ENCODE data around the gene NCSTN.

Gene NCSTN

DNA sequence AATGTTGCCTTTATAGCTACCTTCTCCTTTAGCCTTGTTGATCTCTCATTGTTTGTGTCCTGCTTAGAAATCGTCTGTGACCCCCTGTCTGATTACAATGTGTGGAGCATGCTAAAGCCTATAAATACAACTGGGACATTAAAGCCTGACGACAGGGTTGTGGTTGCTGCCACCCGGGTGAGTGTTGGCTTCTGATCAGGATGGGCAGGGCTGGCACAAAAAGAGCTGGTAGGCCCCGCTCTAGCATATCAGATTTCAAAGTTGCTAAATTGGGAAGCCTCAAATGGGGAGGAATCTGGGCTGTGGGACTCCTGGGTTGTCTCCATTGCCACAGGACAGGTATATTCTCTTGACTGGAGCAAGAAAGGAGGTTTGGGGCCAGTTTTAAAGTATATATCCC is 8.4 kb downstream of the NCSTN start:
- no peak for DNase-seq (ENCODE audit: low read depth in 2 of 2)

DNA sequence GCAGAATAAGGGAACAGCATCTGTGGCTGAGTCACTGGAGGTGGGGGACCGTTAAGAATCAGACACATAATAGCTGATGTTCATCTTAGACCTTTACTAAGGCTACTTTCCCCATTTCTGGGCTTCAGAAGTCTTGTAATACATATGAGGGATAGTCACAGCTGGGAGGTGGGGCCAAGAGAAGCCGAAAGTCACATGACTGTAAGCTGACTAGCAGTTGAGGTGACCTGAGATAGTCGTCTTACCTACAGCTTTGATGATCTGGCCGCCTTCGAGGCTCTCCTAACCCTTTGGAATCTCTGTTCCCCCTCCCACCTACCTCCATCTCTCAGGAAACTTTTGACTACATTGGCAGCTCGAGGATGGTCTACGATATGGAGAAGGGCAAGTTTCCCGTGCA is 9.4 kb downstream of the NCSTN start:
- DNase-seq (ENCODE audit: low read depth in 2 of 2), result no peak

DNA sequence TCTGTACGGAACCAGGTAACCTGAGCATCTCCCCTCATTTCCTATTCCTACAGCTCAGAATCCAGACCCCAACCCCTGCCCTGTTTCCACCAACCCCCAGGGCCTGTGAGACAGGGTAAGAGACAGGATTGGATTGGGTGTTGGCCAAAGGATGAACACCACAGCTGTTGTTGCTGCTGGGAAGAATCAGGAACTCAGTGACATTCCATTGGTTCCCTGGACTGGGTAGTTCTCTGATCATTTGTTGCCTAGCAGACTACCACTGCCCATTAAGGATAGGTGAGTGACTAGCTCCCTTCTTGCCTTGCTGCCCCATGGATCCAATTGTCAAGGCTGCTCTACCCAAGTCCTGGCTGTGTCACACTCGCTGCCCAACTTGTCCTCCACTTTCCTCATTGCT is 10.0 kb downstream of the NCSTN start:
- no peak for DNase-seq (ENCODE audit: low read depth in 2 of 2)

DNA sequence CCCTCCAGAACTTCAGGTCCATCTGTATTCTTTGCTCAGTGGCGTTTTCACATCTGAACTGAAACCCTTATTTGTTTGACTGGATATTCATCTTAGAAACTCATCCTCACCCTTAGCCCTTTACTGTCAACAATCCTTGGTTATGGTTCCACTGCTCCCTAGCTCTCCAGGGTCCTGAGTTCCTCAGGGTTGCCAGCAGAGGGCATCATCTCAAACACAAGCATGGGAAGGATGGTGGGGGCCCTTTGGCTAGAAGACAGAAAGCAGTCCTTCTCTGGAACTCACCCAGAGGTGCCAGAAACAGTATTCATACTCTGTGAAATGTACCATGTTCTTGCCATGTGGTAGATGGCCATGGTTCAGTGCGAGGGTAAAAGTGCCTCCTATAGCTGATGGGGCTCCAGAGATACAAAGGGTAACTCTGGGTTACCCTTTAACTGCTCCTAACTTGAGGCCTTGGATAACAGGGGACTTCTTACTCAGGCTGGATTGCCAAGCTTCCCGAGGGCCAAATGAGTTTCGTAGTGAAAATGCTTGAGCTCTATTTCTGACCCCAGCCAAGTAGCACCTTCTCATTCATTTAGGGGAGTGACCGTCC is 11.3 kb downstream of the NCSTN start:
- no peak for DNase-seq (ENCODE audit: low read depth in 2 of 2)

DNA sequence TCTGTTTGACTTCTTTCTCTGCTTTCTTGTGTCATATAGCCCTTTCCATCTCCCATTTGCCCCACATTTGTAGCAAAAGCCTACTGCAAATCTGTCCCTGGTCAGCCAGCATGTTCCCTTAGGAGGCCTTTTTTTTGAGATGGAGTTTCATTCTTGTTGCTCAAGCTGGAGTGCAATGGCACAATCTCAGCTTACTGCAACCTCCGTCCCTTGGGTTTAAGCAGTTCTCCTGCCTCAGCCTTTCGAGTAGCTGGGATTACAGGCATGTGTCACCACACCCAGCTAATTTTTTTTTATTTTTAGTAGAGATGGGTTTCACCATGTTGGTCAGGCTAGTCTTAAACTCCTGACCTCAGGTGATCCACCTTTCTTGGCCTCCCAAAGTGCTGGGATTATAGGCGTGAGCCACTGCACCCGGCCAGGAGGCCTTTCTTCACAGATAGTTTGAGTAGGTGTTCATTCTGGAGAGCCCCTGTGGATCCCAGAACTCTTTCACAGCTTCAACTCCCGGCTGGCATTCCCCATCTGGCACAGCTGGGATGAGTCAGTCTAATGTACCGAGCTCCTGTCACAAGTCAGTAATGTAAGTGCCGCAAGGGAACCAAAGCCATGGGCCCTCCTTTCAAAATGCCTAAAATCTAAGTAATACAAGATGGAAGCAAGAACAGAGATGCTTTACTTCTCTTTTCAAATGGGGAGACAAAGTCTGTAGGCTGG is 14.3 kb downstream of the NCSTN start:
- DNase-seq (ENCODE audit: low read depth in 2 of 2), result no peak

DNA sequence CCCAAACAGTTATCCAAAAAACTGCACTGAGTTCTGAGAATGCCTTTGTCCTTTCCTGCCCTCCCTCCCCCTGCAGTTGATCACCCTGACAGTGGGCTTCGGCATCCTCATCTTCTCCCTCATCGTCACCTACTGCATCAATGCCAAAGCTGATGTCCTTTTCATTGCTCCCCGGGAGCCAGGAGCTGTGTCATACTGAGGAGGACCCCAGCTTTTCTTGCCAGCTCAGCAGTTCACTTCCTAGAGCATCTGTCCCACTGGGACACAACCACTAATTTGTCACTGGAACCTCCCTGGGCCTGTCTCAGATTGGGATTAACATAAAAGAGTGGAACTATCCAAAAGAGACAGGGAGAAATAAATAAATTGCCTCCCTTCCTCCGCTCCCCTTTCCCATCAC is 14.9 kb downstream of the NCSTN start:
- no peak for DNase-seq (ENCODE audit: low read depth in 2 of 2)

DNA sequence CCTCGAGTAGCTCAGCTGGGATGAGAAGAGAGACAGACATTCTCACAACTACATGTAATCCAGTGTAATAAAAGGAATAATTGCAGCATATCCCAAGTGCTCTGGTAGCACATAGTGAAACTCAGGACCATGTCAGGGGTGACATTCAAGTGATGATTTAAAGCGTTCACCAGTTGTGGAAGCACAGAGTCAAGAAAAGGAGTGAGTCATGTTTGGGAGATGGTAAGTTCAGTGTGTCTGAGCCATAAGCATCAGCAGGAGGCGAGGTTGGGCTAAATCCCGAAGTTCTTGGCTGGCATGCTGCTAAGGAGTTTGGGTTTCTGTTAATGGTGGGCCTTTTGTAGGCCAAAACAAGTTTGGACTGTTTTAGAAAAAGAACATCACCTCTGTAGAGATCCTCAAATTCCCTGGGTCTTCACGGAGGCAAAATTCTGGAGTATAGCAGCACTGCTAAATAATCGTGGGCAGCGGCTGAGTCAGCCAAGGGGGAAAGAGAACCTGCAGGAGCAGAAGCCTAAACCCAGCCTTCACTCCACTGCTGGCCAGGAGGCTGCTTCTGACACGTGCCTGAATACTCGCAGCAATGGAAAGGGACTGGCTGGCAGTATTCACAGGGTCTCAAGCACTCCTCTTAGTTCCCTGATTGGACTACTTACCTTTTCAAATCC is 16.5 kb downstream of the NCSTN start:
- DNase-seq (ENCODE audit: low read depth in 2 of 2), result no peak

DNA sequence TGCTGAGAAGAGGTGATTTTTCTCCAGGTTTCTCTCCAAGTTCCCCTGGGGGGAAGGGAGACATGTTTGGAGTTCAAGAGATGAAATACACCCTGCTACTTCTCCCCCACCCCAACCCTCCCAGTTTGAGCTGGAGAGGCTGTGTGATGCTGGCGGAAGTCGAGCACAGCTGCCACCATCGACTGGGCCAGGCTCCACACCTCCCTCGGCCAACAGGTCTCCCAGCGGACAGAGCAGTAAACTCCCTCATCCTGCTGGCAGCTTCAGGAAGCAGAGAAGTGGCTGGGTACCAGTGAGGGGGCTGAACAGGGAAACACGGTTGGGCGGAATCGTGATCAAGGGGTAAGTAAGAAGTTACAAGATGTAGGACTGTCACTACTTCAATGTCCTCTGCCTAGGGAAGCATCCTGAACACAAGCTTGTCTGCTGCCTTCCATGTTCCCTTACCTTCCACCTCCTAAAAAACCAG is 17.1 kb downstream of the NCSTN start:
- DNase-seq (ENCODE audit: low read depth in 2 of 2), result no peak

DNA sequence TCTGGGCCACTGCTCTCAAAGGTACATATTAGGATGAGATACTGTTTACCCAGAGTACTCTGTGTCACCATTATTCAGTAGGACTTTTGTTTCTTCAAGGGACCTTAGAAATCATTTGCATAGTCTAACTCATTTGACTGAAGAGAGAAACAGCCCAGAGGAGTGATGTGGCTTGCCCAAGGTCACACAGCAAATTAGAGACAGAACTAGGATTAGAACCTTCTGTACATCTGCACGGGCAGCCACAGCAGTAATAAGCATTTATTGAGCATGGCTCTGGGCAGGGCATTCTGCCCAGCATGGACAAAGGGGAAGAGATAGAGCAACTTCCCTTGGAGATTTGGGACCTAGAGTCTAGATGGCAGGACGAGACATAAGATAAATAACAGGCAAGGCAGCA is 18.0 kb downstream of the NCSTN start:
- DNase-seq (ENCODE audit: low read depth in 2 of 2), result no peak

DNA sequence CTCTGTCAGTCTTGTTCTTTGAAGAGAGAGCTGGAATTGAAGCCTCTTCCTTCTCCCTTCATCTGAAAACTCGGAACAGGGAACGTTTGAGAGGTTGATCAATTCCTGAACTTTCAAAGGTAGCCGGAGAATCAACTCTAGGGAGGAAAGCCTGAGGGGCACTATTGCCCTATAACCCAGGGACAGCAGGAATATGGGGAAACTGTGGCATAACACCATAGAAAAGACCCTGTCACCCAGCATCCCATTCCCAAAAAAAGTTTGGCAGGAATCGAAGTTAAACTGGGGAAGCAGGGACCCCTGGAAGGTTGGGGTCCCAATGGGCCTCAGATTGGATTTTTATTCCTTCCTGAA is 18.6 kb downstream of the NCSTN start:
- DNase-seq (ENCODE audit: low read depth in 2 of 2), result no peak

DNA sequence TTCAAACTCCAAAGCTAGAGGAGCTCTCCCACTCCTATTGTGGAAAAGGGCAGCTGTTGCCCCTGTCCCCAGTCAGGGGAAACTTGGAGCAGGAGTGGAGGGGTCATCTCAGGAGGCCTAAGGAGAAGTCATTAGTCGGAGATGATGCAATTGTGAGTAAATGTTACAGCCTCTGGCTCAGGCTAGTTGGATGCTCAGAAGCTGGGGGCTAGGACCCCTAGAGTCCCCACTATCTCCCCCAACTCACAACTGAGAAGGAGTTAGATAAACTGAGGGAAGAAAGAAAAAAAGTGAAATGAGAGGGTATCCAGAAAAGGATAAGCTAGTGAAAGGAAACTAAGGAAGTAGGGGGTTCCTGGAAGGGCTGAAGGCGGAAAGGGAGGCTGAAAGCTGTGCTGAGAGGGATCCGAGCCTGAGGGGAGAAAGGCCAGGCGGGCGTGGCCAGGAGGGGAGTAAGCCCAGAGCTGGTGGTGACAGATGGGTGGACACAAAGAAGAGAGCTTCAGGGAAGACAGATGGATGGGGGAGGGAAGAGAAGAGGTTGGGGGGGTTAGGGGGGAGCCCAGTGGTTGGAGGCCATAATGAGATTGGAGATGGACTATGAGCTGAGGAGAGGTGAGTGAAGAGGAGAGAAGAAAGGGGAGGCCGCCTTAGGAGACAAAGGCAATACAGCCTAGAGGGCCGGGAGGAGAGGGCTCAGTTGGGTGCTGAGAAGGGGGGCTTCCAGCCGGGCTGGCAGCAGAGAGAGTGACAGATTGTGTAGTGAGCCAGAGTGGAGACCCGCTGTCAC is 19.2 kb downstream of the NCSTN start:
- no peak for DNase-seq (ENCODE audit: low read depth in 2 of 2)

DNA sequence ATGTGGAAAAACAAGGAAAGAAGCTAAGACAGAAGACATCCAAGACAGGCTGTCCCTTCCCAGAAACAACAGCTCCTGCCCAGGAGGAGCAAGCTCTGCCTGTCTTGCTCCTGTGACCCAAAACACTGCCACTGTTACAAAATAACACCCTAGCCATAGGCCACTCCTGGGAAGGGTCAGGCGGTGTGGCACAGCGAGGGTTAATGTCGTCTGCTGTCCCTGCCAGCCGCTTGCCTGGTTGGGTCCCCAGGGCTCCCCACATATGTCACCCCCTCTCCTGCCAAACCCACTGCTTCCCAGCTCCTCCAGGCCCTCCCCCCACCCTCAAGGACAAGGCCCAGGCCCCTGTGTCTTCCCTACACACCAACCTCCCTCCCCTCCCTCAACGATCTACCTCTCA is 19.8 kb downstream of the NCSTN start:
- DNase-seq (ENCODE audit: low read depth in 2 of 2), result no peak

DNA sequence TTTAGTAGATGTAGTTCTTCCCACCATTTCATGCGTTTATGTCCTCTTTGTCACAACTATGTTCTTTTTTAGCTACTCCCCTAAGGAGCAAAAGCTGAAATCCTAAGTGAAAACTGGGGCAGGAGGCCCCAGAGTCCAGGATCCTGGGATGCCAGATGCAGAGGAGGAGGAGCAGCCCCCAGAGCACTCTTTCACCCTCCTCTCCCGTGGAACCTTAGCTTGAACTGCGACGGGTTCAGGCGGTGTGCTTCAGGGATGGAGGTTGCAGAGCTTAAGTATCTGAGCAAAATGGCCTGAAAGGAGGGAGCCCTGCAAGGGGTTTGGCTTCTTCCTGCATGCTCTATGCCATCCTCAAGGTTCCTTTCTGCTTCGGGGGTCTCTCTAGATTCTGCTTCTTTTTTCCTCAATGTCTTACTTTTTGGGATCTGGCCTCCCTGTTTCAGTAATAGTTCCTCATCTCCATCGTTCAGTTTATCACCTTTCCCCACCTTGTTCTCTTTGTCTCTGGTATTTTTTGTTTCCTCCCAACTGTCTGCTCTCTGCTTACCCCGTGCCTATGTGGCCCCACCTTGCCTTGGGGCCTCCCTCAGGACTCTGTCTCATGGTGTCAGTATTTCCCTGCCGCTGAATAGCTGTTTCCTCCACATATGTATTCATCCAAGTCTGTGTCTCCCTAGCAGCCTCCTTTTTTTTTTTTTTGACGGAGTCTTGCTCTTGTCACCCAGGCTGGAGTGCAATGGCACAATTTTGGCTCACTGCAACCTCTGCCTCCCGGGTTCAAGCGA is 21.0 kb downstream of the NCSTN start:
- DNase-seq (ENCODE audit: low read depth in 2 of 2), result no peak

DNA sequence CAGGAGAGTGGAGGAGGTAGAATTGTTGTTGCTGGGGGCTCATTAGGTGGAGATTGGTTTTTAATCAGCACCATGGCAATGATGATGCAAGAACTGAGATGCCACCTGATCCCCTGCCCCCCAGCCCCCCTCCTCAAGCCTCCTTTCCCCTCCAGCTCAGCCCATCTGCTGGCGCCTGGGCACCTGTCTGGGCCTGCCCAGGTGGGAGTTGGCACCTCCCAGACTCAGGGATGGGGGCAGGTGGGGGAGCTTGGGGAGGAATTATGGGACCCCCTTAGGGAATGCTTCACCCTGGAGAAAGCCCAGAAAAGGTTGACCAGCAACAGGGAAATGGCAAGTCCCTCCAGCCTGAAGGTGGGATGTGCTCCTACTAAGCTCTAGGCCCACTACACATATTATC is 22.1 kb downstream of the NCSTN start:
- DNase-seq (ENCODE audit: low read depth in 2 of 2), result no peak

DNA sequence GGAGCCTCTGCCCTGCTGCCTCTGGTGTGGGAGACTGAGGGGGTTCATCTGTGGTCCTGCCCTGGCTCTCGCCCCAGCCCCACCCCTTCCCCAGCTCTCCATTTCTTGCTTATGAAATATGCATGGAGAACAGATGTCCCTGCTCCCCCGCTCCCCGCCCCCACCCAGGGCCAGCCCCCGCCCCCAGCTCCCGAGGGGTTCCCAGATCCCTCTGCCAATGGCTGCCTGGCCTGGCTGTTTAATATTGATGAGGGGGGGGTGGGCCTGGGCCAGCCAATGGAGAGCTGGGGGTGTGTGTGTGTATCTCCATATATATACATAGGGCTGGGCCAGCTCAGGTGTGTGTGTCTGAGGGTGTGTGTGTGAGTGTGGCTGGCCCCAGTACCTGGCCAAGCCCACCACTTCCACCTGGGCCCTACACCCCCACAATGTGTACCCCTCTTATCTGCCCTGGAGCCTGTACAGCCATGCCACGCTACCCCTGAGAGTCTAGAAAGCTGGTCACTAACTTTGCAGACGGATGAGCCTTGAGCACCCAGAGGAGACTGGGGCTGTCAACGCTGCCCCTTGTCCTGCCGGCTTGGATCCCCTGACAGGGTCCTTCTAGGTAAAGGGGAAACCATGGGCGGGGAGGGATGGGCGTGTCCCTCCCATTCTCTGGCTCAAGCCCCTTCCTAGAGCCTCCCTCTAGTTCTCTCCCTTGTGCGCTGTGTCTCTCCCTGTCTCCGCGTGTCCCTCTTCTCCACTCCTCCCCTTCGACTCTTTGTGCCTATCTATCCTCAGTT is 23.7 kb downstream of the NCSTN start, which contains the start of gene NHLH1:
NHLH1 (plus strand) TSS at position 341 of the 785 bp plus-strand sequence. CDS start 3,661 bp downstream, outside the sequence.
- DNase-seq (ENCODE audit: low read depth in 2 of 2), result no peak

DNA sequence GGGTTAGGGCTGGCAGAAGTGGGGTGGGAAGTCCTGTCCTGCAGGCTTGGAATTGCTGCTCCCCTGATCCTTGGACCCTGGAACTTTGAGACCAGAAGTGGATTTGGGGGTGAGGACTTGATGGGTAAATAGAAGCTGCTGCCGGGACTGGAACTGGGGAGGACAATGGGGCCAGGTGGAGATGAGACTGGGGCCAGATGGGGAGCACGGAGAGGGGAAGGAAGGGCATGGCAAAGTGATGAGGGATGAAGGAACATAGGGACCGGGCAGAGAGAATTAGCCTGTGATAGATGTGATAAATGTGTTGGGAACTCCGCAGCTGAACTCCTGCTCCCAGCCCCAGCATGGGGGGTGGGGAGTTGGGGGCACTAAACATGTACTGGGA is 24.3 kb downstream of the NCSTN start:
- DNase-seq (ENCODE audit: low read depth in 2 of 2), result no peak

DNA sequence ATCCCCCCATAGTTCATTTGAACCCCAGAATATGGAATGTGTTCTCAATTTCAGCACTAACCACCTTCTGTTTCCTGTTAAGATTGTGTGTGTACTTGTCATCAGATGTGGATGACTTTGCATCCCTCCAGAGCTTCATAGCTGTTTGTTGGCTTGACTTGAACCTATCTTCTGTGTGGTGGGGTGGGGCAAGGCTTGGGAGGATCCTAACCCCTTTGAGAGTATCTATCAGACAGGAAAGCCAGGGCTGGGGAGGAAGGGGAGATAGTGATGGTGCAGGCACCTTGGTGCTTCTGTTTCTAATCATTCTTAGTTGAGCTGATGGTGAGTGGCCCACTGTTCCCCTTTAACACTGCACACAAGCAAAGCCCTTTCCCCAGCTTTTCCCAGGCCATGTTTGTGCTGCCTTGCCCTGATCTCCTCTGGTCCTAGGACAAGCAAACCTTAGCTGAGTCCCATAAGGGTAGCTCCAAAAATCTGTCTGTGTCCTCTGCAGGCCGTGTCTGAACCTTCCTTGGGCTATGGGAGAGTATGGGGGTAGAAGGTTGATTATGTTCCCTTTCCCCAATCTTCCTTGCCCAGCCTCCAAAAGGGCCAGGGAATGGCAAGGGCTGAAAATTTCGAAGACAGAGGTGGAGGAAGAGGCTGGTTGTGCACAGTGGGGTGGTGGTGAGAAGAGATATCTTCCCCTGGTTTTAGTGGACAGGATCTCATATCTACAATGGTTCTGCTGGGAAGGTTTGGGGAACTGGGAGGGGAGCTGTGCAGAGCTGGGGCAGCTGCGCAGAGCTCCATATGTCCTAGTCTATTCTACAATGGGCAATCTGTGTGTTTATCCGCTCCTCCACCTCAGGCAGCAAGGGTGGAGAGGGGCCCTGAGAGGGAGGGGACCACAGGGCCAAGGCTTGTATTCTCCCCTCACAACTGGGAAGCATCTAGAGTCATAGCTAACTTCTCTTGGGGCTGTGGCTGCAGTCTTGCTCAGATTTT is 25.0 kb downstream of the NCSTN start:
- DNase-seq (ENCODE audit: low read depth in 2 of 2), result no peak

DNA sequence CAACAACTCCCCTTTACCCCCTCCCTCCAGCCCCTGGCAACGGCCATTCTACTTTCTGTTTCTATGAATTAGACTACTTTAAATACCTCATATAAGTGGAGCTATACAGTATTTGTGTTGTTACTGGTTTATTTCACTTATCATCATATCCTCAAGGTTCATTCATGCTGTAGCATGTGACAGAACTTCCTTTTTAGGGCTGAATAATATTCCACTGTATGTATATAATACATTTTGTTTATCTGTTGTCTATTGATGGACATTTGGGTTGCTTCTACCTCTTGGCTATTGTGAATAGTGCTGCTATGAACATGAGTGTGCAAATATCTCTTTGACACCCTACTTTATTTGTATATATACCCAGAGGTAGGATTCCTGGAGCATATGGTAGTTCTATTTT is 25.9 kb downstream of the NCSTN start:
- no peak for DNase-seq (ENCODE audit: low read depth in 2 of 2)

DNA sequence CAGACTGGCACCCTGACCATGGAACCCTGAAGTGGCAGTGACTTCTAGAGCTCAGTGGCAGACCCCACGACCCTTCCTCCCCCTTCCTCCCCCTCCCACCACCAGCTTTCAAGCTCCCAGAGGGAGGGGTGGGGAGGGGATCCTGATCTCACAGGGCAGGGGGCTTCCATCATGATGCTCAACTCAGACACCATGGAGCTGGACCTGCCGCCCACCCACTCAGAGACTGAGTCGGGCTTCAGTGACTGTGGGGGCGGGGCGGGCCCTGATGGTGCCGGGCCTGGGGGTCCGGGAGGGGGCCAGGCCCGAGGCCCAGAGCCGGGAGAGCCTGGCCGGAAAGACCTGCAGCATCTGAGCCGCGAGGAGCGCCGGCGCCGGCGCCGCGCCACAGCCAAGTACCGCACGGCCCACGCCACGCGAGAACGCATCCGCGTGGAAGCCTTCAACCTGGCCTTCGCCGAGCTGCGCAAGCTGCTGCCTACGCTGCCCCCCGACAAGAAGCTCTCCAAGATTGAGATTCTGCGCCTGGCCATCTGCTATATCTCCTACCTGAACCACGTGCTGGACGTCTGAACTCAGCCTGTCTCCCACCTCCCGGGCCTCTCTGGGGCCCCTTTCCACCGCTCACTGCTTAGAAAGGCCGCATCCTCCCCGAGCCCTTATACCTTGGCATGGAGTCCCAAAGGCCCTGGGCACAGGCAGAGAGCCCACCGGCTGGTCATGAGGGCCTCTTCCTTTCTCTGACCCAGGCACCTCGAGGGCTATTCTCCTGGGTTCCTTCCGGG is 27.6 kb downstream of the NCSTN start:
- DNase-seq (ENCODE audit: low read depth in 2 of 2), result no peak
